K562 (cell line): ENCODE measurements around the gene EIF4E1B. TPM values are rescaled to one million over a fixed set of nuclear protein-coding genes. Genes with fewer than 3 reads are reported as not detected.
A peak's percentile ranks its signal among the peaks of the same experiment; 100 is the strongest.

Experiments used
- ATF7 ChIP-seq: fragments of 450-650 bp; IDR thresholded peaks from 2 replicates; pipeline ENCODE4 v1.7.1; 2014; ENCODE audit warnings: mild to moderate bottlenecking, moderate library complexity
- CREB3 ChIP-seq: fragments of 450-650 bp; conservative IDR thresholded peaks from 2 replicates; pipeline ENCODE4 v1.6.1; 2016; ENCODE audit warnings: missing genetic modification characterization, low read depth, mild to moderate bottlenecking, missing compliant biosample characterization, moderate library complexity
- E2F6 ChIP-seq, 2 experiments: IDR thresholded peaks; 2 replicates each; pipeline ENCODE4 v1.6.1; 2011; ENCODE audit warnings: borderline replicate concordance in 1 of 2, control low read depth in 1 of 2, low read depth in 1 of 2, low read length in 1 of 2, mild to moderate bottlenecking in 1 of 2, mixed read lengths in 1 of 2, moderate library complexity in 1 of 2; ENCODE audit not compliant: insufficient read depth in 1 of 2, insufficient read length in 1 of 2, poor library complexity in 1 of 2, severe bottlenecking in 1 of 2; ENCODE audit errors: extremely low read depth in 1 of 2
- GATA2 ChIP-seq: sonication (generic); formaldehyde crosslinking; IDR thresholded peaks from 2 replicates; pipeline ENCODE4 v1.4.0; 2020; ENCODE audit warnings: mild to moderate bottlenecking, missing genetic modification reagents
- GATAD2B ChIP-seq: fragments of 450-650 bp; IDR thresholded peaks from 2 replicates; pipeline ENCODE4 v1.6.1; 2017; ENCODE audit warnings: mild to moderate bottlenecking, borderline replicate concordance
- IRF9 ChIP-seq: fragments of 450-650 bp; IDR thresholded peaks from 2 replicates; pipeline ENCODE4 v1.6.1; 2016; ENCODE audit warnings: missing biosample characterization, missing genetic modification characterization
- NBN ChIP-seq: fragments of 450-650 bp; IDR thresholded peaks from 2 replicates; pipeline ENCODE4 v1.6.1; 2016; ENCODE audit warnings: low read depth, mild to moderate bottlenecking
- NFRKB ChIP-seq: fragments of 450-650 bp; IDR thresholded peaks from 2 replicates; pipeline ENCODE4 v1.6.1; 2016; ENCODE audit warnings: low read depth
- RREB1 ChIP-seq: fragments of 250-450 bp; sonication (Bioruptor Pico); IDR thresholded peaks from 2 replicates; pipeline ENCODE4 v1.4.0; 2020
- SAFB2 ChIP-seq: fragments of 200-400 bp; formaldehyde crosslinking; IDR thresholded peaks from 2 replicates; pipeline ENCODE4 v1.6.1; 2018; ENCODE audit warnings: borderline replicate concordance, low read length, low read depth, moderate library complexity; ENCODE audit not compliant: severe bottlenecking
- TCF7L2 ChIP-seq: fragments of 150-350 bp; IDR thresholded peaks from 2 replicates; pipeline ENCODE4 v1.6.1; 2016; ENCODE audit warnings: low read depth, mild to moderate bottlenecking, low read length, moderate library complexity
- TEAD1 ChIP-seq, 2 experiments: fragments of 450-650 bp in 1 of 2; sonication (generic) in 1 of 2; formaldehyde crosslinking; IDR thresholded peaks; 2 replicates each; pipeline versions ENCODE4 v1.4.0 to v1.8.0; 2020 to 2022; ENCODE audit warnings: mild to moderate bottlenecking in 2 of 2, missing genetic modification reagents in 1 of 2
- ZBTB43 ChIP-seq: sonication (generic); formaldehyde crosslinking; IDR thresholded peaks from 2 replicates; pipeline ENCODE4 v1.8.0; 2023; ENCODE audit warnings: mild to moderate bottlenecking, missing genetic modification reagents
- ZNF143 ChIP-seq: sonication (generic); formaldehyde crosslinking; IDR thresholded peaks from 2 replicates; pipeline ENCODE4 v1.9.0; 2022; ENCODE audit warnings: mild to moderate bottlenecking, missing genetic modification reagents
- ZNF445 ChIP-seq: fragments of 250-450 bp; sonication (Bioruptor Pico); IDR thresholded peaks from 2 replicates; pipeline ENCODE4 v1.4.0; 2020; ENCODE audit warnings: low read depth, mild to moderate bottlenecking, moderate library complexity
- ZNF507 ChIP-seq: conservative IDR thresholded peaks from 2 replicates; pipeline ENCODE4 v1.6.1; 2017; ENCODE audit warnings: missing genetic modification characterization, missing compliant biosample characterization
- ZNF584 ChIP-seq: fragments of 200-800 bp; sonication (Bioruptor generic); IDR thresholded peaks from 2 replicates; pipeline ENCODE4 v1.6.1; 2016; ENCODE audit warnings: low read depth, mild to moderate bottlenecking, missing genetic modification characterization, missing compliant biosample characterization
- polyA plus RNA-seq, 8 experiments: library from polyadenylated mRNA; depleted of rRNA in 4 of 8; stranded (reverse) in 5 of 8; unstranded in 3 of 8; fragments of >200 nt; fragmentation: Nextera tagmentation in 2 of 8; fragmentation: Illumina TruSeq in 1 of 8; extraction: Ambion mirVana in 2 of 8; extraction: Trizol in 1 of 8; gene quantifications; 2 replicates each; pipeline versions ENCODE4 v1.2.1 to v1.2.3, GENCODE V29; 2011 to 2014; ENCODE audit warnings: inconsistent platforms in 1 of 8, missing spikeins in 1 of 8
- total RNA-seq, 7 experiments: library from RNA; depleted of rRNA in 6 of 7; stranded (reverse); fragments of >200 nt in 6 of 7; fragmentation: Illumina TruSeq in 2 of 7; extraction: Trizol in 2 of 7; gene quantifications; 2 replicates each; pipeline versions ENCODE4 v1.2.1 to v1.2.3, GENCODE V29; 2011 to 2021; ENCODE audit warnings: low replicate concordance in 1 of 7

Gene EIF4E1B
- total and polyA plus RNA-seq, 9 of the 15 experiments (the other 6 are each of a cell fraction or from before 2014, with no cell fraction given), result not detected

- TF ChIP-seq CREB3 (tag), result no peak
- TF ChIP-seq NFRKB, result no peak
- TF ChIP-seq SAFB2, result no peak
- TF ChIP-seq IRF9 (tag), result no peak
- TF ChIP-seq ATF7, result no peak
- TF ChIP-seq E2F6 (IDR thresholded peaks at IDR 0.05; ENCODE audit: borderline replicate concordance in 1 of 2, extremely low read depth in 1 of 2, insufficient read depth in 1 of 2, insufficient read length in 1 of 2, low read depth in 1 of 2, low read length in 1 of 2, poor library complexity in 1 of 2, severe bottlenecking in 1 of 2), result peak; percentile 22 to 82
- no peak for TF ChIP-seq NBN
- TF ChIP-seq GATA2 (CRISPR knock-in tag), result no peak
- TF ChIP-seq GATAD2B, result 0 out of 2 replicates have a peak, but pooled peaks have one; percentile 32
- TF ChIP-seq ZNF507, result no peak
- TF ChIP-seq ZBTB43 (CRISPR knock-in tag), result no peak
- TF ChIP-seq ZNF445 (CRISPR knock-in tag), result no peak
- no peak for TF ChIP-seq TCF7L2
- no peak for TF ChIP-seq RREB1 (CRISPR knock-in tag)
- TF ChIP-seq ZNF143 (CRISPR knock-in tag), result no peak
- no peak for TF ChIP-seq ZNF584 (CRISPR knock-in tag)
- TF ChIP-seq TEAD1 (CRISPR knock-in tag; IDR thresholded peaks at IDR 0.05), result peak; percentile 99 to 100
These were observed 45.3 kb downstream of the EIF4E1B start (continued) for GRCh38 chr5:176675676-176676360.
